ENCODE results near the gene AKAP3.

AKAP3 gene

DNA sequence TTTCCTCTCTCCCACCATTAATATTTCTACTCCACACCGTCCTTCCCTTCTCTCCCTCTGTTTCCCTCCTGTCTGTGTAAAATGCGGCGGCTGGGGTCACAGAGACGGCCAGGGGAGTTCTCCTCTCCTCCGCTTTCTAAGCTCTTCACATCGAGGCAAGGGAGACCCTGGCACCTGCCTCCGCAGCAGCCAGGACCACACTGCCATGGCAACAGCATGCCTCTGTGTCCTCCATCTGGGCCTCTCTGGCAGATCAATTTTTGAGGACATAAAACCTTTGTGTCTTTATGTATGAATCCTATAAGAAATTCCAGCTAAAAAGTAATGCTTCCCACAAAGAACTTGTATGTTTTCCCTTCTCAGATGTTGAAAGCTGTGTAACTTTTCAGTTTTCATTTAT lies 45.4 kb downstream of the AKAP3 start:
- no peak for DNase-seq (ENCODE audit: low read depth, low spot score)

DNA sequence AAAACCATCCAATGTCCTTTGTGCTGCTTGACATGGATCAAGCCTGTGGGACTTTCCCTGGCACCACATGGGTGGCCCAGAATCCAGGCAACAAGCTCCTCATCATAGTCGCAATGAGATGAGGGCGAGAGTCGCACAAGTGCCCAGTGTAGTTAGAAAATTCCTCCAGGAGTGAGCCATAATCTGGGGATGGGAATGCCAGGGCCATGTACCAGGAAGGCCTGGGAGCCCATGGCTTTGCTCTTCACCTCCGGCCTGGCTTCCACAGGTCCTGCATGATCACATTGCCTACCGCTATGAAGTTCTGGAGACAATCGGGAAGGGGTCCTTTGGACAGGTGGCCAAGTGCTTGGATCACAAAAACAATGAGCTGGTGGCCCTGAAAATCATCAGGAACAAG lies 53.0 kb downstream of the AKAP3 start:
- no peak for DNase-seq (ENCODE audit: low read depth, low spot score)

DNA sequence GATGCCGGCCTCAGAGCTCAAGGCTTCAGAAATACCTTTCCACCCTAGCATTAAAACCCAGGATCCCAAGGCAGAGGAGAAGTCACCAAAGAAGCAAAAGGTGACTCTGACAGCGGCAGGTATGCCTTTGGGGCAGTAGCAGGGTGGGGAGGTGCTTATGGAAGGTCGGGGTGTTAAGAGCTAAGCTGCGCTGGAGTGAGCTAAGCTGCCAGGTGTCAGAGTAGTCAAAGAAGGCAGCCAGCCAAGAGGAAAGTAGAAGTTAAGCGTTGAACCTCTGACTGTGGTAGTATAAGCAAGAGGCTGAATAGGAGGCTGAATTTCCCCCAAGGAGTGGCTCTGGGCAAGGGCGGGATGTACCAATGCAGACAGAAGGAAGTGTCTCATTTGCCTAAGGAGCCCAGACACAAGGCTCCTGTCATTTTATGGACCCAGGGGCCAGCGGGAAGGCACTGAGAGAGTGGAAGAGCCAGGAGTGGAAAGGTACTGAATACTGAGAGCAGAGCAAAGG lies 57.6 kb downstream of the AKAP3 start:
- DNase-seq (ENCODE audit: low read depth, low spot score), result no peak

DNA sequence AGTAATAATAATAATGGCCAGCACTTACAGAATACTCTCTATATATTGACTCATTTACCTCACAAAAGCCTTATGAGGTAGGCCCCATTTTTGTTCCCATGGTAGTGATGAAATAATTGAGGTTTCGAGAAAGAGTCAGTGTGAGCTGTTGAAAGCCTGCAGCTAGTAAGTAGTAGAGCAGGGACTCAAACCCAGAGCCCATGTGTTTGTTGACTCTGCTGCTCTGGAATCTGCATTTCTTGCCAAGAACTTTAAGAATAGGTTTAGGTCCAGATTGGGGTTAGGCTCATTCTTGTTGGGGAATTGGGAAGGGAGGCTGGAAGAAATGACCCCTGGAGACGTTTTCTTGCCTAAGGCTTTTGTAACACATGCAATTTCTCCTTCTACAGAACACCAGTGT lies 58.9 kb downstream of the AKAP3 start:
- no peak for DNase-seq (ENCODE audit: low read depth, low spot score)

DNA sequence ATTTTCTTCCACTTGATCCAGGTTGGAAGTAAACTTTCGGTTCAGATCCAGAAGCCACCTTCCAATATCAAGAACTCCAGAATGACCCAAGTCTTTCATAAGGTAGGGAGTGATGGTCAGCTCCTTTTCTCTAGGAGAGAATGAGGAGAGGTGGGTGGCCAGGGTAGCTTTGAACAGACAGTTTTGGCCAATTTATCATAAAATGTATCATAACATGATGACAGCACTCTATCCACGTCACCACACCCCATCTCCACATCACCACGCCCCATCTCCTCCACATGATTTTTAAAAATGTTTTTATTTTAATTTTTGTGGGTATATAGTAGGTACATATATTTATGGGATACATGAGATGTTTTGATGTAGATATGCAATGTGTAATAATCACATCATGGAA lies 59.9 kb downstream of the AKAP3 start:
- no peak for DNase-seq (ENCODE audit: low read depth, low spot score)

DNA sequence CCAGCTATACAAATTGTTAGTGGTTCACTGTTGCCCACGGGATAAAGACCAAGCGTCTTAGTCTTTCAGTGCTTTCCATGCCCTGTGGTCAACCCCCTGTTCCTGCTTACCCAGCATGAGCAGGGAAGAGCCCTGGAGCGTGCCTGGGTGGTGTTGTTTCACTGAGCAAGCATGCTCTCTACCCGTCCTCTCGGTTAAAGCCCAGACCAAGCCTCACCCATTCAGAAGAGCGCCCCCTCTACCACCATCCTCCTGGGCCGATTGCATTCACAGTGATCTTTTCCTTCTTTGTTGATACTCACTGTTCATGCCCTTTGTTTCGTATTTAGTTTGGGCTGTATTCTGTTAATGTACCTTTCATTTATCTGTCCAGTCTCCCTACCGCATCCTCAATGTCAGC lies 61.7 kb downstream of the AKAP3 start:
- DNase-seq (ENCODE audit: low read depth, low spot score), result no peak

DNA sequence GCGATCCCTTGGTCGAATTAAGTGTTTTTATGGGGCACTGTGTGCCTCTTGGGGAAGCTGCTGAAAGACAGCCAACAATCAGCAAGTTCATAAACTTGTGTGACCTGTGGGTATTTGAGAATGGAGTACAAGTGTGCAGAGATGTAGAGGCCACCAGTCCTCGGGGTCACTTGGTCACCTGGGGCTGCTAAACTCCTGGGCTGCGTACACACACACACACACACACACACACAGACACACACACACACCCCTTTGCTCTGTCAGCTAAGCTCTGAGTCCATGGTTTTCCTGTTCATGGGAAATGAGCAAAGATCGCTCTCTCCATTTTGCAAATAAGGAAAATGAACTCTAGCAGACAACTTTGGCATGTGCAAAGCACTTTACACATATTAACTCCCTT lies 62.4 kb downstream of the AKAP3 start:
- no peak for DNase-seq (ENCODE audit: low read depth, low spot score)

DNA sequence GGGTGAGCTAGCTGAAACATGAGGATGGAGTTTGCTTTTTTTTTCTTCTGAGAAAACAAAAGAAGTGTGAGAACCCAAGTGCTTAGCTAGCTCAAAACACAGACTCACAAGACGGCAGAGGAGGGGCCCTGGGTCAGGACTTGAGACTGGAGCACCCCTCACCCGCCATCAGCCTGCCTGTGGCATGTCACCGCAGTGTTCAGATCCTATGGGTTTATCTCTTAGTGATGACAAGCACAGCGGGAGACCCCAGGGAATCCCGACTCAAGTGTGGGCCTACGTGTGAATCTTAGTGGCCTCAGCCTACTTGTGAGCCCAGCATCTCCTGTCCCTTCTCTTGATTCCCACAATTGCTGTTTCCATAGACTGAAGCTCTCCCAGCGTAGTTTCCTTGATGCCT lies 64.0 kb downstream of the AKAP3 start:
- no peak for DNase-seq (ENCODE audit: low read depth, low spot score)

DNA sequence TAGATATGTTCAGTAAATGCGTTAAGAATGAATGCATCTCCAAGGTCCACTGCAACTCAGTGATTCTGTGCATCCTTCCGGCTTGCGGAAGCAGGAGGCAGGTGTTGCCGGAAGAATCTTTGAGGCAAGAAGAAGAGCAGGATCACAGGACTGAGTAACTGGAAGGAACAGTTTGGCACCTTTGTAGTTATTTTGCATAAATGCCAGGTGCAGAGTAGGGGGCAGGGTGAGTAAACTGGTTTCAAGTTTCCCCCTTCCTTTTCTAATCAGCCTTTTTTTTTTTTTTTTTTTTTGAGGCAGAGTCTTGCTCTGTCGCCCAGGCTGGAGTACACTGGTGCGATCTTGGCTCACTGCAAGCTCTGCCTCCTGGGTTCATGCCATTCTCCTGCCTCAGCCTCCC lies 64.6 kb downstream of the AKAP3 start:
- no peak for DNase-seq (ENCODE audit: low read depth, low spot score)

DNA sequence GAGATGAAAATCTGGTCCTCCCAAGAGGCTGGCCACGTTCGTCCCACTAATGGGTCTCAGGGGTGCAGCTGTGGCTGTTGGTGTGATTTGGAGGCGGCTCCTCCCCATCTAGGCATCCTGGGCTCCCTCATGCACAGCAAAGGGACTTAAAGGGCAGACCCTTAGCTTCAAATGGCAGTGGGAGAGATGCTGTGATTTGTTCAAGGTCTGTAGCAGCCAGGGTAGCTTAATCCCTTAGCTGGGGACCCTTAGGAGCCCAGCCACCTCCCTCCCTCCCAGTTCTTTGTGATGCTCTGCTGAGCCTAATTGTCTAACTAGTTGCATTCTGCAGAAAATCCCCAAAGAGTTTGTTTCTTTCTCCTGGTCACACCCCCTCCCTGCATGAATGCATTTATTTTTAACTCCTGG lies 68.6 kb downstream of the AKAP3 start:
- no peak for DNase-seq (ENCODE audit: low read depth, low spot score)

DNA sequence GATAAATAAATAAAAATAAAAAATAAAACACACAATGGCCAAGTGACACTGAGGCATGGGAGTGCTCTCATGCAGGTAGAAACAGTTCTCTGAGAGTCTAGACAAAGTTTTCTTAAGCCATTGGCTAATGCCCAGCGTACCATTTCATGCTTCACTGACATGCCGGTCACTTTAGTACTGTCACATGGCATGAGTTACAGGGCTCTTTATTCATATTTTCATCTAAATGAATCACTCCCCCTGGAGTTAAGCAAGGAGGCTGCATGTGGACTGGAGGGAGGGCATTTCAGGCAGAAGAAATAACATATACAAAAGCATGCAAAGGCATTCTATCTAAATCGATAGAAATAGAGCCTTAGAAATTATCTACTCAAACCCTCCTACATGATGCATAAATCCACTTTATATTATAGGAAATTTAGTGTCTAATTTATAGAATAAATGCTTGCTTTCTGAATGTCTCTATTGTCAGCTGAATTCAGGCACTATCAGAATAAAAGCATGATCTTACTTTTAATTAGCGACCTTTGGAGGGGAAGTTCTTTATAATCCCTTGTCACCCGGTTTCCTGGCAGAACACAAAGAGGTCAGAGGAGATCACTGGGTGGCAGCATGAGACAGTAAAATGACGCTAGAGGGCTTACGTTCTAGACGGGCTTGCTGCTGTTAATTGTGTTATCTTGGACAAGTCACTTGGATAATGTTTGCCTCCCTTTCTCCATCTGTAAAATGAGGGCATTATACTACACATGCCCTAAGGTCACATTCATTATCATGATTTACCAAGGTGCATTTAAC lies 69.3 kb downstream of the AKAP3 start:
- no peak for DNase-seq (ENCODE audit: low read depth, low spot score)

DNA sequence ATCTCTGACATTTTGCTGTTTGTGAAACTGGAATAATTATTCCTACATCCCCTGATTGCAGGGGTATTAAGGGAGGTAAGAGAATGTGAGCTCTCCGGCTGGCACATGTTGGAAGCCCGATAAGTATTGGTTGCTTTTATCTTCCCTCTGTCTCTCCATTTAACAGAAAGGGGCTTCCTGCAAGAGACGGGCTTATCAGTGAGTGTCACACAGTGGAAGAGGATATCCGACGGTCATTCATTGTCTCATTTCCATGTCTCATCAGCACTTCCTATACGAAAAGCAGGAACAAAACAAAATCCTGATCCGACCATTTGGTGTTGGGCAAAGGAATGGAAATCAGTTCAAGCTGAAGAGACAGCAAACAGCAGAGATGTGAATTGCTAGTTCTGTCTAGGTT lies 76.2 kb downstream of the AKAP3 start:
- DNase-seq (ENCODE audit: low read depth, low spot score), result no peak

DNA sequence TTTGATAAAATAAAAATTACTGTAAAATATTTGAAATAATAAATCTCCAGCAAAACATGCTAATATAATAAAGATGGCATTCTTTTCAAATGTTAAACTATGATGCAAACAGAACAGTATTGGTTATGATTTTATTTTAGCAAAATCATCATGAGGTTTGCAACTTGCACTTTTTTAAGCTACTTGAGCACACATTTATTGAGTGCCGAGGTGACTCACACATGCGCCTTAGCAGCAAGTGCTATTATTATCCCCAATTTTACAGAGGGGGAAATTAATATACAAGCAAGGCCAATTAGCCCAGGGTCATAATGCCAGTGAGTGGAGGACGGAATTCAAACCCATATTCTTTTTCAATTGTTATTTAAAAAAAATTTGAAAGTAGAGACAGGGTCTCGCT lies 79.6 kb downstream of the AKAP3 start:
- DNase-seq (ENCODE audit: low read depth, low spot score), result no peak

DNA sequence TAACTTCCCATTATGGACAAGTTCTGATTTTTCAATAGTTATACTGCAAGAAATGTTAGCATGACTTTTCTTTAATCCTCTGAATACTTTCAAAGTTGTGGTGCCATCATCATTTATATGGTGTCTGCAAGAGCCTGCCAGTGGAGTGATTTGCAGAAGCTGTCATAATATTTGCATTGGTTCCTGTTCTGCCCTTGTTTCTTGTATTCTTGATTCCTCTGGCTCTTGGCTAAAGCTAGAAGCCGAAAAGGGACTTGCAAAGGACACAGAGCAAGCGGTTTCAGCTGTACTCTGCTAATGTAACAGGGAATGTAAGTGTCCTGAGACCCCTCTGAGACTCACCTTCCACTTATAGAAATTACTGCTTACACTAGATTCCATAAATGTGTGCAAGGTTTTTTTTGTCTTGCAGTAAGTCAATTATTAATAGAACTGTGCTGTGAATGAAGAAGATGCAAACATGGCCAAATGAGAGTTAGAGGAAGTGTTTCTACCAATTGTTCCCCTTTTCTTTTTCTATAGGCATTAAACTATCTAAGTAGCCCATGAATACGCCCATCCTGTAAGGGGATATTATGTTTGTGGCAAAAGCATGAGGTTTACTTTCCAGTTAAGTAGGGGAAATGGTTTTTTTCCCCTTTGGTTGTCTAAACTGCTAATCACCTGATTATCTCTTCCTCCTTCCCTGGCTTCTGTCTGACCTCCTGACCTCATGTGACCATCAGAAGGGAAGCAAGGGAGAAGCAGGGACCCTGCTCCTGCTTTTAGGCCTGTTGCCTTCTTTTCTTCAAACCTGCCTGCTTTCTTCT lies 81.6 kb downstream of the AKAP3 start:
- DNase-seq (ENCODE audit: low read depth, low spot score), result no peak

DNA sequence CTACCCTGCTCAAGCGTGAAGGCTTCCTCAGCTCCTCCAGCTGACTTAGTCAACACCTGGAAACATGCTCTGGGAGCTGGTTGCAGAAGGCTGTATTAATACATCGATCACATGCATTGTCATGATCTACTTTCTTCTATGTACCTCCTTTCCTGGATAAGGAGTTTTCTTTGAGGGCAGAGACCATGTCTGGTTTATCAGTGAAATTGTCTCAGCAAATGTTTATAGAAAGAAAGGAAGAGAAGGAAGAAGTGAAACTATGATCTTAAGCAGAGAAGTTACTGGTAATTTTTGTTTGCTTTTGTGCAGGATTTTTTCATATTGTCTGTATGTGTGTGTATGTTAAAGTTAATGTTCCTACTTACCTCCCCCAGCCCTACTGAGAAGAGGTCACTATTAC lies 82.4 kb downstream of the AKAP3 start:
- DNase-seq (ENCODE audit: low read depth, low spot score), result no peak
